ENCODE results near the gene EXOC2. TPM values are rescaled to one million over a fixed set of nuclear protein-coding genes. Genes with fewer than 3 reads are reported as not detected.

Gene EXOC2
- total RNA-seq, 3 donors from 2014 or later, result 19.7 to 37.3 (median 26.5) TPM

GRCh38 chr6:599576-600448 lies 93.1 kb downstream of the EXOC2 start:
- no peak overlapping the region for H3K4me3 ChIP-seq
- no peak overlapping the region for H3K27ac ChIP-seq
- H3K9me3 ChIP-seq, result no peaks in the 10 kb centered on the region
- no peaks in the 10 kb centered on the region for H3K36me3 ChIP-seq
- no peak for DNase-seq (ENCODE audit: low spot score in 2 of 2)
- H3K27me3 ChIP-seq, result no peaks in the 10 kb centered on the region
- no peaks in the 10 kb centered on the region for H3K4me1 ChIP-seq
- intact Hi-C loops (cut with DNase I; ENCODE audit: low total_unique reads), result no loop called here
- TF ChIP-seq POLR2A (IDR thresholded peaks at IDR 0.05) (no peak), CTCF (IDR thresholded peaks at IDR 0.05) (no peak), POLR2AphosphoS5 (IDR thresholded peaks at IDR 0.05) (no peak)

DNA sequence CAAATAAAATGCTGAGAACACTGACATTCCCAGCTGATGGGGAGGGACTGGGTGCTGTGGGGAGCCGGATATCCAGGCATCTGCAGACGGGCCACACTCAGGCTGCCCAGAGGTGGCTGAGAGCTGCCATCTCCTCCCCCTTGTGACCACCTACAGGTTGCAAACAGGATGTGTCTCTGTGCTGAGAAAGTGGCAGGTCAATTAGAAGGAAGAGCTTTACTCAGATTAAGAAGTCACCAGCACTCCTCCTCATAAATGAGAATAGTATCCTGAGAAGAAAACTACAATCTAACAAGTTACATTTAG lies 99.1 kb downstream of the EXOC2 start:
- H3K36me3 ChIP-seq, result no peaks in the 10 kb centered on the region
- intact Hi-C loops (cut with DNase I; ENCODE audit: low total_unique reads), result no loop called here
- no peak overlapping the region for H3K27ac ChIP-seq
- no peaks in the 10 kb centered on the region for H3K27me3 ChIP-seq
- H3K4me1 ChIP-seq, result no peaks in the 10 kb centered on the region
- H3K9me3 ChIP-seq, result no peaks in the 10 kb centered on the region
- TF ChIP-seq CTCF (IDR thresholded peaks at IDR 0.05) (no peak), POLR2A (IDR thresholded peaks at IDR 0.05) (no peak), POLR2AphosphoS5 (IDR thresholded peaks at IDR 0.05) (no peak)
- no peak for DNase-seq (ENCODE audit: low spot score in 2 of 2)
- no peak overlapping the region for H3K4me3 ChIP-seq

DNA sequence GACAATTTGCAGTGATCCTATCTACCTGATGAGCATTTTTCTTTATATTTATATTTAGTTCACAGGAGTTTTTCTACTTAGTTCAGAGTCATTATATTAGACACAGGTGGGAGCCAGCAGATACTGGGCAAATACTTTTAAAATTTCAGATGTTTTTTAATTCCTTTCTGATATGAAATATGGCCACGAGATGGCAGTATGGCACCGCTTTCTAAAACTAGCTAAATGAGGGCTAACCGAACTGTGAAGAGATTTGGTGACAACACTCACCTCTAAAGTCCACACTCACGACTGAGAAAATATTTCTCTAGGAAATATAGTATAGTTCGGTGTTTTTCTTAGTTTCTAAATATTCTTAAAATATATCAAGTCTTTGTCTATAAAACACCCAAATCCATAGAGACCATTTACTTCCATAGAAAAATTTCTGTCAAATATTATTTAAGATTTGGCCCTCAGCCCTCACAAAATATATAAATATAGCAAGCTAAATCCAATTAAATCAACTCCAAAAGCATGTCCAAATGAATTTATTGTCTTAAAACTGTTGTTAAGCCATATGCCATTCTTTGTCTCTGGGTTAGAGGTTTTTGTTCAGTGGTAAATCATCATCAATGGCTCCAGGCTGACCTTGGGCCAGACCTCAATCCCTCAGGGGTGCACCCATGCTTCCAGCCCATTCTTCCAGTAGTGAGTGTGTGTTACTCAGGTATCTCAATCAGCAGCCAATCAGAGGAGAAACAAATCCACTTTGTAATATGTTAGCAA lies 99.6 kb downstream of the EXOC2 start:
- H3K27ac ChIP-seq, result no peak overlapping the region
- no peaks in the 10 kb centered on the region for H3K36me3 ChIP-seq
- H3K4me1 ChIP-seq, result no peaks in the 10 kb centered on the region
- no peaks in the 10 kb centered on the region for H3K9me3 ChIP-seq
- TF ChIP-seq POLR2A (IDR thresholded peaks at IDR 0.05) (no peak), CTCF (IDR thresholded peaks at IDR 0.05) (peak in 2 of 3 donors; percentile 46 to 73)
- no peak overlapping the region for H3K4me3 ChIP-seq
- H3K27me3 ChIP-seq, result no peaks in the 10 kb centered on the region
- intact Hi-C loops (cut with DNase I; ENCODE audit: low total_unique reads), result no loop called here
- DNase-seq (ENCODE audit: low spot score in 2 of 2), result no peak

DNA sequence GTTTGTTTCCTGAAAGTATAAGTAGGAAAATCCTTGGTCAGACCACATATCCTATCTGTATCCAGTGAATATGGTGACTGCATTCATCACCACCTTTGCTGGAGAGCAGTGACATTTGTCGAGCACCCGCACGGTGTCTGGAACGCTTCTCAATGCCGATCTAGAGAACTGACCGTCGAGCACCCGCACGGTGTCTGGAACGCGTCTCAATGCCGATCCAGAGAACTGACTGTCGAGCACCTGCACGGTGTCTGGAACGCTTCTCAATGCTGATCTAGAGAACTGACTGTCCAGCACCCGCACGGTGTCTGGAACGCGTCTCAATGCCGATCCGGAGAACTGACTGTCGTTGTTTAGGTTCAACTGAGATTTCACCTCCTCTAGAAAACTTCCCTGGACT lies 103.8 kb downstream of the EXOC2 start:
- TF ChIP-seq POLR2A (IDR thresholded peaks at IDR 0.05) (no peak), POLR2AphosphoS5 (IDR thresholded peaks at IDR 0.05) (no peak), CTCF (IDR thresholded peaks at IDR 0.05) (no peak)
- Histone ChIP-seq H3K27ac (no peak overlapping the region), H3K36me3 (no peaks in the 10 kb centered on the region), H3K27me3 (no peaks in the 10 kb centered on the region), H3K4me1 (no peaks in the 10 kb centered on the region), H3K9me3 (no peaks in the 10 kb centered on the region), H3K4me3 (no peak overlapping the region)
- intact Hi-C loops (cut with DNase I; ENCODE audit: low total_unique reads), result no loop called here
- no peak for DNase-seq (ENCODE audit: low spot score in 2 of 2)

GRCh38 chr6:586553-586952 lies 106.4 kb downstream of the EXOC2 start:
- H3K27me3 ChIP-seq, result no peaks in the 10 kb centered on the region
- DNase-seq (ENCODE audit: low spot score in 2 of 2), result no peak
- H3K4me1 ChIP-seq, result no peaks in the 10 kb centered on the region
- H3K36me3 ChIP-seq, result no peaks in the 10 kb centered on the region
- H3K27ac ChIP-seq, result no peak overlapping the region
- intact Hi-C loops (cut with DNase I; ENCODE audit: low total_unique reads), result no loop called here
- no peaks in the 10 kb centered on the region for H3K9me3 ChIP-seq
- TF ChIP-seq POLR2AphosphoS5 (IDR thresholded peaks at IDR 0.05), result no peak
- TF ChIP-seq POLR2A (IDR thresholded peaks at IDR 0.05), result no peak
- no peak for TF ChIP-seq CTCF (IDR thresholded peaks at IDR 0.05)
- no peak overlapping the region for H3K4me3 ChIP-seq

All from breast epithelium (tissue), 4 donors.